Thyroid gland (tissue), 4 donors: Measurements from ENCODE around the gene TP63.

Experiments
- POLR2A ChIP-seq, 2 donors: fragments of 450-650 bp; IDR thresholded peaks; one replicate each; pipeline ENCODE4 v1.6.1; 2017; ENCODE audit warnings: antibody characterized with exemption in 2 of 2, mild to moderate bottlenecking in 2 of 2, moderate library complexity in 1 of 2
- TF ChIP-seq, protein P1 (sequence below), 6 experiments: fragments of 200-600 bp in 3 of 6; fragments of 450-650 bp in 3 of 6; sonication (generic) in 3 of 6; IDR thresholded peaks; one replicate each; pipeline ENCODE4 v1.5.1; 2016 to 2019; ENCODE audit warnings: antibody characterized with exemption in 6 of 6, mild to moderate bottlenecking in 2 of 6, inconsistent platforms in 1 of 6, moderate library complexity in 1 of 6

DNA sequence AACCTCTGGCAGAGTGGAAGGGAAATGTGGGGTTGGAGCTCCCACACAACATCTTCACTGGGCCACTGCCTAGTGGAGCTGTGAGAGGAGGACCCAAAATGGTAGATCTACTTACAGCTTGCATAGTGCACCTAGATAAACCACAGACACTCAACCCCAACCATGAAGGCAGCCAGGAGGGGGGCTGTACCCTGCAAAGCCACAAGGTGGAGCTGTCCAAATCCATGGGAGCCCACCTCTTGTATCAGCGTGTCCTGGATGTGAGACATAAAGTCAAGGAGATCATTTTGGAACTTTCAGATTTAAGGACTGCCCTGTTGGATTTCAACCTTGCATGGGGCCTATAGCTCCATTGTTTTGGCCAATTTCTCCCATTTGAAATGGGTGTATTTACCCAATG lies 20.9 kb downstream of the TP63 start:
- TF ChIP-seq, protein P1, sequence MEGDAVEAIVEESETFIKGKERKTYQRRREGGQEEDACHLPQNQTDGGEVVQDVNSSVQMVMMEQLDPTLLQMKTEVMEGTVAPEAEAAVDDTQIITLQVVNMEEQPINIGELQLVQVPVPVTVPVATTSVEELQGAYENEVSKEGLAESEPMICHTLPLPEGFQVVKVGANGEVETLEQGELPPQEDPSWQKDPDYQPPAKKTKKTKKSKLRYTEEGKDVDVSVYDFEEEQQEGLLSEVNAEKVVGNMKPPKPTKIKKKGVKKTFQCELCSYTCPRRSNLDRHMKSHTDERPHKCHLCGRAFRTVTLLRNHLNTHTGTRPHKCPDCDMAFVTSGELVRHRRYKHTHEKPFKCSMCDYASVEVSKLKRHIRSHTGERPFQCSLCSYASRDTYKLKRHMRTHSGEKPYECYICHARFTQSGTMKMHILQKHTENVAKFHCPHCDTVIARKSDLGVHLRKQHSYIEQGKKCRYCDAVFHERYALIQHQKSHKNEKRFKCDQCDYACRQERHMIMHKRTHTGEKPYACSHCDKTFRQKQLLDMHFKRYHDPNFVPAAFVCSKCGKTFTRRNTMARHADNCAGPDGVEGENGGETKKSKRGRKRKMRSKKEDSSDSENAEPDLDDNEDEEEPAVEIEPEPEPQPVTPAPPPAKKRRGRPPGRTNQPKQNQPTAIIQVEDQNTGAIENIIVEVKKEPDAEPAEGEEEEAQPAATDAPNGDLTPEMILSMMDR (IDR thresholded peaks at IDR 0.05): no peak
- no peak for TF ChIP-seq POLR2A (IDR thresholded peaks at IDR 0.05)
